GM12864 (cell line): ENCODE data around the gene TSPOAP1.
A peak's percentile ranks its signal among the peaks of the same experiment; 100 is the strongest.

Experiments used
- DNase-seq: peaks from one replicate; pipeline ENCODE4 v3.0.0-alpha.2; 2011; ENCODE audit warnings: low read depth
- H3K4me3 ChIP-seq: 2 replicates; pipeline ENCODE4 v1.5.1; 2011; ENCODE audit warnings: mild to moderate bottlenecking, low read depth, low read length, control low read depth
- TF ChIP-seq, protein P1 (sequence below): IDR thresholded peaks from 2 replicates; pipeline ENCODE4 v1.5.1; 2011; ENCODE audit warnings: low read depth, mild to moderate bottlenecking, moderate library complexity, low read length, control low read depth, inconsistent platforms; ENCODE audit errors: missing control alignments

TSPOAP1 gene

DNA sequence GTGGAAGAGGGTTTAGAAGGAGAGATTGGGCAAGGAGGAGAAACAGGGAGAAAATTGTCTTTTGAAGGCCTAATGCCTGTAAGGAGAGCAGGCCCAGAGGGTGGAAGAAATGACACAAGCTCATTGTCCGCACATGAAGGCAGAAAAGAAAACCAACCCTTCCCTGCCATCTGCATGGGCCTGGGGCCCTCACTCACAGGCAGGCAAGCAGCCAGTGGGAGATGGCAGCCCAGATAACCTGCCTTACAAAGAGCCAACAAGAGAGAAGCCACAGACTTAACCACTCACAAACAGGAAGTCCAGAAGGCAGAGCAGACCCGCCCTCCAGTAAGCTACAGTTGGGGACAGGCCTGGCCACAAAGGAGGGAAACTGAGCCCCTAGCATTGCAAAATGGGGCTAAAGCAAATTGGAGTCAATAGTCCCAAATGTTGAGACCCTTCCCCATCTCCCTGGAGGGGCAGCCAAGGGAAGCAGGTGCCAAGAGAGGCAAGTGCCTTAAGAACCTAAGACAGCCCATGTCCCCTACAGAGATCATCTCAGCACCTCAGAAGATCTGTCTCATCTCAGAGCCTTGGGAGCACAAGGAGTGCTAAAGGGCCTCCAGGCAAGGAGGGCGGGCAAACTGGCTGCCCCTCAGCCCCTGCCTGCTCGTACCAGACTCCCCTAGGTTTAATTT, 7.3 kb upstream of the TSPOAP1 start:
- peak overlapping the region; percentile 97 for H3K4me3 ChIP-seq
- DNase-seq: peak; percentile 81
- TF ChIP-seq, protein P1, sequence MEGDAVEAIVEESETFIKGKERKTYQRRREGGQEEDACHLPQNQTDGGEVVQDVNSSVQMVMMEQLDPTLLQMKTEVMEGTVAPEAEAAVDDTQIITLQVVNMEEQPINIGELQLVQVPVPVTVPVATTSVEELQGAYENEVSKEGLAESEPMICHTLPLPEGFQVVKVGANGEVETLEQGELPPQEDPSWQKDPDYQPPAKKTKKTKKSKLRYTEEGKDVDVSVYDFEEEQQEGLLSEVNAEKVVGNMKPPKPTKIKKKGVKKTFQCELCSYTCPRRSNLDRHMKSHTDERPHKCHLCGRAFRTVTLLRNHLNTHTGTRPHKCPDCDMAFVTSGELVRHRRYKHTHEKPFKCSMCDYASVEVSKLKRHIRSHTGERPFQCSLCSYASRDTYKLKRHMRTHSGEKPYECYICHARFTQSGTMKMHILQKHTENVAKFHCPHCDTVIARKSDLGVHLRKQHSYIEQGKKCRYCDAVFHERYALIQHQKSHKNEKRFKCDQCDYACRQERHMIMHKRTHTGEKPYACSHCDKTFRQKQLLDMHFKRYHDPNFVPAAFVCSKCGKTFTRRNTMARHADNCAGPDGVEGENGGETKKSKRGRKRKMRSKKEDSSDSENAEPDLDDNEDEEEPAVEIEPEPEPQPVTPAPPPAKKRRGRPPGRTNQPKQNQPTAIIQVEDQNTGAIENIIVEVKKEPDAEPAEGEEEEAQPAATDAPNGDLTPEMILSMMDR: no peak

DNA sequence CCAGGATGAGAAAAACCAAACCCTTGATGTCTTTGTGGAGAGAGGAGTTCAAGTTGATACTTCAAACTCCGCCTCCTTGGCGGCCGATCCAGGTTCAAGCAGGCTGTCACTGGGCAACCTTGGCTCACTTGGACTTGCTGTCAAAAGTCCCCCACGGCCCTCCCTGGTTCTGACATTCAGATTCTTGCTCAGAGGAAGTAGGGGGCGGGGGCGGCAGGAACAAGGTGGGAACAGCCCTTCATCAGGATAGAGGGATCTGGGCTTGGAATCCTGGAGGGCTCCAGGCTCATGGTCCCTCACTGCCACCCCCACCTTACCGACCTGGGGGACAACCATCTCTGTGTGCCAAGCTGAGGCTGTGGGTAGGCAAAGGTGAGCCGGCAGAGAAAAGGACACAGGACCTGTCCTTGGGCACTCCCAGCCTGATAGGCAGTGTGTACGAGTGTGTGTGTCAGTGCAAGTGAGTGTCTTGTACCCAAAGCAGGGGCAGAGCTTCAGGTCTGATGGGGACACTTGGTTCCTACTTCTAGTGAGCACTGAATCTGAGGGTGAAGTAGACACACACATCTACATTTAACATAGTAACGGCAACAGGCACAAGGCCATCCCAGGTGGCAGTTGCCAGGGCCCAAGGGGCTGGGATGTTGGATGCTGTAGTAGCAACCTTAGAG, 6.6 kb upstream of the TSPOAP1 start:
- DNase-seq: no peak
- peak overlapping the region; percentile 97 for H3K4me3 ChIP-seq
- TF ChIP-seq, protein P1: no peak

DNA sequence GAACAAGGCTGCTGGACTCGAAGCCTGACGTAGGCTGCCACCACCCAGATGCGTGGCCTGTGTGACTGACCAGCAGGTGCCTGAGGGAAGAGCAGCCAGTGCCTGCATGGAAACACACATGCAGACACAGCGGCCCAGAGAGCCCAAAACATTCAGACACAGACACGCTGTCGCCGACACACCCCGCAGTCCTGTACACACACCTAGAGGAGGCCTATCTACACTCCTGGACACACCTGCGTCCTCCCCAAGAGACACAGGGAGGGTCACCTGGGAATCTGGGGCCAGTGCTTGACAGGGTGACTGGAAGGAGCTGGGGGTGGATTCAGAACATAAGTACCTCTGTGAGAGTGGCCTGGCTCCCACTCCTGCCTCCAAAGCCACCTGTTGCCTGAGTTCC, 6.1 kb upstream of the TSPOAP1 start:
- TF ChIP-seq, protein P1: no peak
- H3K4me3 ChIP-seq: peak overlapping the region; percentile 97
- no peak for DNase-seq

DNA sequence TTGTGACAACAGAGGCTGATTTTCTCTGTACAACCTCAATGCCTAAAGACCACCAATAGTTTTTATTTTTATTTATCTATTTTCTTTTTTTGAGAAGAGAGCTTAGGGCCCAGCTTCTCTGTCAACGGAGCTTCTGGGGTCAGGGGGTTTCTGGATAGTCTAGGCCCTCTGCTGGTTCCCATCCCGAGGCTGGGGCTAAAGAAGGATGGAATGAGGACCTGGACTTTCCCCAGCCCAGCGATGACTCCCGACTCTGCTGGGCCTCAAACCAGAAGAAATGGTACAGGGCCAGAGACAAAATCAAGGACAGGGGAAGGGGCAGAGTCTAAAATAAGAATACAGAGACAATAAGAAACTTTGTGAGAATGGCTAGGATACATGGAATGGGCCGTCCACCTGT, 5.7 kb upstream of the TSPOAP1 start:
- TF ChIP-seq, protein P1: no peak
- no peak for DNase-seq
- peak overlapping the region; percentile 97 for H3K4me3 ChIP-seq

DNA sequence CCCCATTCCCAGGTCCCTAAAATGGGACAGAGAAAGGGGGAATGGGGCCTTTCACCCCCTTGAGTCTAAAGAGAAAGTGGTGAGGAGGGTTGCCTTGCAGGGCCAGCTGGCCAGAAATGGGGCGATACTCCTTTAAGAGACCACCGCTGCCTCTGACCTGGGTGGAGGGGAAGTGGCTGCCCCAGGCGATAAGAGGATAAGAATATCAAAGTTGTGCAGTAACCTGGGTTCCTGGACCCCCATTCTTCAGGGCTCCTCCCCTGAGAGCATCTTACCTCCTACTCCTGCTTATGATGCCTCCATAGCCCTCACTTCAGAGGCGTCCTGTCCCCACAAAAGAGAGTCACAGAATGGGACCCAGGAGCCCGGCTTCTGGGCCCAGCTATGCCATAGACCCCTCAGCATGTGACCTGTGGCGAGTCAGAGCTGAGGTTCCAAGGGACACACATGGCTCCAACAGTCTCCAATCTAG, 5.2 kb upstream of the TSPOAP1 start:
- TF ChIP-seq, protein P1: no peak
- H3K4me3 ChIP-seq: peak overlapping the region; percentile 97
- DNase-seq: no peak

DNA sequence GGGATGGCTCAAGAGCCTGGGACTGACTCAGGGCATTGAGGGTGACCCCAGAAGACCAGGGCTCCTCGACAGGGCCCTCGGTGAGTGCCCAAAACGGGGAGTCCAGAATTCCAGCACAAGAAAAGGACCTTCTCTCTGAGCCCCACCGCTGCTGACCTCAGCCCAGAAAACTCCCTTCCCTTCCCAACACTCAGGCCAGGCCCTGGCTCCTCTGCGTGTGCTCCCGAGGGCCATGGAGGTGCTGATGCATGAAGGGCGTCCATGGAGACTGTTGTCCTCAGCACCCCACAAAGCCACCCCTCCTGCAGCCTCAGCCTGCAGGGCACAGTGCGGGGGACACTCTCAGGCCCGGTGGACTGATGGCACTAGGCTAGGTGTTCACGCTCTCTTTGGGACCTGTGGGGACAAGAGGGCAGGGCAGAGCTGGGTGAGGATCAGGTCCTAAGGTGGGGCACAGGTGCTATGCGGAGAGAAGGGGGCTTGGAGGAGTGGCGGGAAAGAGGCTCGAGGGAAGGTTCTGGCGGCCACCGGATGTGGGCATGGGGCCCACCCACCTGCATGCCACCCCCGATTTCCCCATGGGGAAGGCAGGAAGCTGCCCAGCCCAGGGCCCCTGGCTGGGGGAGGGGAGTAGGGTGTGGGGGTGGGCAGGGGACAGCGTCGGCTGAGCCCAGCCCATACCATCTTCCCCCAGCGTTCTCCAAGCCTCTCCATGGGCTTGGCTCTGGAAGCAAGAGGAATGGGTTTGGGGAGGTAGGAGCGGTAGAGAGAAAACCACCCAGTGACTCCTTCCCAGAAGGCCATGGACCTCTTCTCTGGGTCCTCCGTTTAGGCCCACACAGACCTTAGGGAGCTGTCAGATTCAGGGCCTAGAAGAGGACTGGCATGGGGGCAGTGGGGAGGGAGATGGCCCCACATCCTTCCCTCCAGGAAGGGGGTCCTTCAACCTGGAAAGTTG, 4.5 kb upstream of the TSPOAP1 start:
- TF ChIP-seq, protein P1: no peak
- DNase-seq: no peak
- H3K4me3 ChIP-seq: peak overlapping the region; percentile 97
